Right renal pelvis (tissue), 4 donors: ENCODE results near the gene NTRK3. TPM values are rescaled to one million over a fixed set of nuclear protein-coding genes. Genes with fewer than 3 reads are reported as not detected.
"Not testable (repeated sequence)": the region's sequence is repeated elsewhere in the genome, so short reads cannot be mapped to it uniquely, and the experiment has no call there.

Source experiments
- DNase-seq, 4 donors: peaks; one replicate each; pipeline ENCODE4 v3.0.0-alpha.2; 2013; ENCODE audit warnings: low read depth in 4 of 4, low spot score in 3 of 4, missing footprints in 1 of 4
- polyA plus RNA-seq, 4 donors: library from polyadenylated mRNA; unstranded; fragments of 120-200 nt; gene quantifications; one replicate each; pipeline ENCODE4 v1.2.1, GENCODE V29; 2013; ENCODE audit not compliant: insufficient read length in 4 of 4

Gene NTRK3
- polyA plus RNA-seq, 4 donors: 9.3 to 15.6 (median 13.5) TPM

GRCh38 chr15:87850916-87851315 lies 405.6 kb downstream of the NTRK3 start:
- no peak for DNase-seq

GRCh38 chr15:87849181-87849580 lies 407.4 kb downstream of the NTRK3 start:
- DNase-seq: no peak

- DNase-seq: no peak
Observed at GRCh38 chr15:87848012-87848411, 408.5 kb downstream of the NTRK3 start.

- no peak for DNase-seq
Observed at GRCh38 chr15:87846746-87847145, 409.8 kb downstream of the NTRK3 start.

- no peak for DNase-seq
Observed at GRCh38 chr15:87843312-87843711, 413.2 kb downstream of the NTRK3 start.

- DNase-seq: no peak
Observed at GRCh38 chr15:87841426-87841998, 415.0 kb downstream of the NTRK3 start.

- not testable (repeated sequence) for DNase-seq
Observed at GRCh38 chr15:87835830-87836229, 420.7 kb downstream of the NTRK3 start.

GRCh38 chr15:87833333-87833732 lies 423.2 kb downstream of the NTRK3 start:
- not testable (repeated sequence) for DNase-seq

- DNase-seq: no peak
Observed at GRCh38 chr15:87829332-87830050, 427.0 kb downstream of the NTRK3 start.

GRCh38 chr15:87828608-87829007 lies 427.9 kb downstream of the NTRK3 start:
- no peak for DNase-seq

GRCh38 chr15:87827131-87827530 lies 429.4 kb downstream of the NTRK3 start:
- no peak for DNase-seq

- no peak for DNase-seq
Observed at GRCh38 chr15:87826119-87826747, 430.3 kb downstream of the NTRK3 start.

GRCh38 chr15:87818756-87819155 lies 437.8 kb downstream of the NTRK3 start:
- no peak for DNase-seq

- DNase-seq: no peak
Observed at GRCh38 chr15:87817553-87817952, 439.0 kb downstream of the NTRK3 start.

GRCh38 chr15:87816811-87817210 lies 439.7 kb downstream of the NTRK3 start:
- no peak for DNase-seq

- DNase-seq: no peak
Observed at GRCh38 chr15:87816016-87816415, 440.5 kb downstream of the NTRK3 start.

Other genes with a start within 250 kb of the NTRK3 start
- gene MRPL46, start 210.6 kb upstream of the NTRK3 start, polyA plus RNA-seq: 10 to 100 TPM; 29.9 to 32.2 (median 31.4) TPM
- gene MRPS11, start 211.0 kb upstream of the NTRK3 start, polyA plus RNA-seq: 10 to 100 TPM; 40.7 to 46.9 (median 43.0) TPM